Endothelial cell (in vitro differentiated cells): ENCODE measurements around the gene NAT8L. TPM values are rescaled to one million over a fixed set of nuclear protein-coding genes. Genes with fewer than 3 reads are reported as not detected.

Experiments
- DNase-seq: peaks from one replicate; pipeline ENCODE4 v3.0.0; 2021; ENCODE audit warnings: low spot score
- H3K27ac Mint-ChIP-seq: one replicate; pipeline ENCODE4 v1.8.0; 2021; ENCODE audit warnings: mixed read lengths, inconsistent platforms; ENCODE audit not compliant: unreplicated experiment
- H3K27me3 Mint-ChIP-seq: one replicate; pipeline ENCODE4 v1.8.0; 2021; ENCODE audit warnings: mild to moderate bottlenecking, moderate library complexity, mixed read lengths, inconsistent platforms; ENCODE audit not compliant: unreplicated experiment
- H3K36me3 Mint-ChIP-seq: one replicate; pipeline ENCODE4 v1.8.0; 2021; ENCODE audit warnings: mild to moderate bottlenecking, low read depth, mixed read lengths, inconsistent platforms; ENCODE audit not compliant: unreplicated experiment
- H3K4me1 Mint-ChIP-seq: one replicate; pipeline ENCODE4 v1.8.0; 2021; ENCODE audit warnings: mild to moderate bottlenecking, mixed read lengths, inconsistent platforms; ENCODE audit not compliant: unreplicated experiment
- H3K4me3 Mint-ChIP-seq: one replicate; pipeline ENCODE4 v1.8.0; 2021; ENCODE audit warnings: mild to moderate bottlenecking, mixed read lengths, inconsistent platforms; ENCODE audit not compliant: unreplicated experiment
- H3K9me3 Mint-ChIP-seq: one replicate; pipeline ENCODE4 v1.8.0; 2021; ENCODE audit warnings: mixed read lengths, inconsistent platforms; ENCODE audit not compliant: unreplicated experiment
- CTCF ChIP-seq: fragments of 200-600 bp; sonication (generic); IDR thresholded peaks from one replicate; pipeline ENCODE4 v1.5.0; 2021; ENCODE audit warnings: antibody characterized with exemption; ENCODE audit not compliant: unreplicated experiment
- total RNA-seq: library from RNA; stranded (reverse); fragmentation: NEBNext Ultra II Directional; extraction: Animal tissue kit (Norgen Biotek cat#: 25700); gene quantifications from one replicate; pipeline ENCODE4 v1.2.1, GENCODE V29; 2021; ENCODE audit not compliant: unreplicated experiment

NAT8L gene
- total RNA-seq, 1 donor from 2014 or later, result 0.36 TPM

DNA sequence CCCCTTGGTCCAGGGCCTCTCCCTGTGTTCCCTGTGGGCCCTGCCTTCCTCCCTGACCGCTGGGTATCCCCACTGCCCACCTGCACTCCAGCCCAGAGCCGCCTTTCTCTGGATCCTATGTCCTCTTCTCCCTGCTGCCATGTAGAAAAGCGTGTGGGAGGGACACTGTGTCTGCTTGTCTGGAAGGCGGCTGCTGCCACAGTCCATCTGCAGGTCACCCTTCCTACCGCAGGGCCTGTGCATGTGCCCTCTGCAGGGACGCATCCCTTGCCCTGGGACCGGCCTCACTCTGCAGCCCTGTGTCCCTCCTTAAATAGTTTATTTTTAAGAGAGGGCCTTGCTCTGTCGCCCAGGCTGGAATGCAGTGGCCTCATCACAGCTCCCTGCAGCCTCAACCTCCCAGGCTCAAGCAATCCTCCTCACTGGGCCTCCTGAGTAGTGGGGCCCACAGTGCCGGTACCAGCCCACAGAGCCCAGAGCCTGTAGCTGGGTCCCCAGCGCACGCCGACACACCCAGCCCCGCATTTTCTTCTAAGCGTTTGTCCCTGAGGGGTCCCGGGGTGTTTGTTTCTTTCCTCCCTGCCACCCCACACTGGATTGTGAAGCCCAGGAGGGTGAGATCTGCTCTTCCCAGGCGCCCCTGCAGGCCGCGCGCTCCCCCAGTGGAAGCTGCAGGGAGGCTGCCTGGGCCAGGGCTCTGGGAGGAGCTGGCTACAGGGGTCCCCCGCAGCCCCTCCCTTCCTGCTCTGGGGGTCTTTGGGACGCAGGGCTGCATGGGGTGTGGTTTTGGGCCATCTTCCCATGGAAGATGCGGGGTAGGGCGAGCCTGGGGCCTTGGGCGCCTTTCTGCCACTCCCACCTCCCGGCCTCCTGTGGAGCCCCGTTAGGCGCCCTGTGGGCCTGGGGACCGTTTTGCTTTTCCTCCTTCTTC, 12.8 kb upstream of the NAT8L start:
- Mint-ChIP-seq H3K27me3 (no peaks in the 10 kb centered on the region), H3K36me3 (no peaks in the 10 kb centered on the region), H3K4me1 (no peaks in the 10 kb centered on the region), H3K27ac (no peak overlapping the region), H3K9me3 (no peaks in the 10 kb centered on the region), H3K4me3 (no peak overlapping the region)
- DNase-seq, result no peak
- no peak for TF ChIP-seq CTCF

GRCh38 chr4:2047031-2047660, 12.0 kb upstream of the NAT8L start:
- TF ChIP-seq CTCF, result no peak
- H3K4me3 Mint-ChIP-seq, result no peak overlapping the region
- H3K4me1 Mint-ChIP-seq, result no peaks in the 10 kb centered on the region
- no peak for DNase-seq
- no peaks in the 10 kb centered on the region for H3K9me3 Mint-ChIP-seq
- H3K27ac Mint-ChIP-seq, result no peak overlapping the region
- H3K36me3 Mint-ChIP-seq, result no peaks in the 10 kb centered on the region
- no peaks in the 10 kb centered on the region for H3K27me3 Mint-ChIP-seq

DNA sequence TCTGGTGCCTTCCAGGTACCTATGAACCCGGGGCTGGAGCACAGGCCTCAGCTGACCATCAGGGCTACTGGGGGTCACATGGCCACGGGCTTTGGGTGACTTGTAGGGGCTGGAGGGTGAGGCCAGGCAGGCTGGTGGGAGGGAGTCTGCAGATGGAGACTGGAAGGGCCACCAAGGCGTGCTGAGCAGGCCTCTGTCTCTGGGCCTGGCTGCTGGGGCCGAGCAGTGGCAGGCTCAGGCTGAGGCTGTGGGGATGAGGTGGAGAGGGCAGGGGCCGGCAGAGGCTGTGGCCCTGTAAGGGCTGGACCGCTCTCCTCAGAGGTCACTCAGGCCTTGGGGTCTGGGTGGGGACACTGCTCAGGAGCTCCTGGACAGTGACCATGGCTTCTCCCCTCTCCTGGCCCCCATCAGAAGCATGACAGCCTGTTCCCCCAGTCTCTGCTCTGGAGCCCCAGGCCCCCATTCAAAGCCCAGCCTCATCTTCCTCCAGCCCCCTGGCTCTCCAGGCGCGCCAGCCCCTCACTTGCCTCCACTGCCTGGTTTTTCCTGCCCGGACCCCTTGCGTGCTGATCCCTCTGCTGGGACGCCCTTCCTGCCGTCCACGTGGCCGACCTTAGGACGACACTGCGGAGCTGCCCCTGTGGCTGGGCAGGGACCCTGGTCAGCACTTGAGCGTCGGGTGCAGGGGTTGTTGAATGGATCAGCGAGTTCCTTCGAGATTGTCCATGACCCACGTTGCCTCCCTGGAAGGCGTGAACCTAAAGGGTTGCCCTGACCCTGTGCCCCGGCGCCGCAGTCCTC, 11.1 kb upstream of the NAT8L start:
- Mint-ChIP-seq H3K9me3 (no peaks in the 10 kb centered on the region), H3K4me1 (no peaks in the 10 kb centered on the region), H3K27me3 (no peaks in the 10 kb centered on the region), H3K4me3 (no peak overlapping the region), H3K27ac (no peak overlapping the region), H3K36me3 (no peaks in the 10 kb centered on the region)
- TF ChIP-seq CTCF, result no peak
- no peak for DNase-seq

DNA sequence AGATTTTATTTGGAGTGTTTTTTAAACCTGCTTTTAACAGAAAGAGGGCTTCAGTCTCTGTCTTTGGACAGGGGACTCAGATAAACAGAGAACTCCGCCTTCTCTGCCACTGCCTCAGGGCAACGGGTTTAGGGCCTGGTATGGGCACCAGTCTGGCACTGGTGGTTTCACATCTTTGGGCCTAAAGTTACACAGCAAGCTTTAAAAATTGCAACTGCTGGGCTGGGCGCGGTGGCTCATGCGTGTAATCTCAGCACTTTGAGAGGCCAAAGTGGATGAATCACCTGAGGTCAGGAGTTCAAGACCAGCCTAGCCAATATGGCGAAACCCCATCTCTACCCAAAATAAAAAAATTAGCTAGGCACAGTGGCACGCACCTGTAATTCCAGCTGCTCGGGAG, 10.3 kb upstream of the NAT8L start:
- Mint-ChIP-seq H3K4me1 (no peaks in the 10 kb centered on the region), H3K9me3 (no peaks in the 10 kb centered on the region), H3K27ac (no peak overlapping the region), H3K4me3 (no peak overlapping the region), H3K36me3 (no peaks in the 10 kb centered on the region), H3K27me3 (no peaks in the 10 kb centered on the region)
- DNase-seq, result no peak
- no peak for TF ChIP-seq CTCF
